ENCODE data around the gene LUZP2.

The LUZP2 gene

DNA sequence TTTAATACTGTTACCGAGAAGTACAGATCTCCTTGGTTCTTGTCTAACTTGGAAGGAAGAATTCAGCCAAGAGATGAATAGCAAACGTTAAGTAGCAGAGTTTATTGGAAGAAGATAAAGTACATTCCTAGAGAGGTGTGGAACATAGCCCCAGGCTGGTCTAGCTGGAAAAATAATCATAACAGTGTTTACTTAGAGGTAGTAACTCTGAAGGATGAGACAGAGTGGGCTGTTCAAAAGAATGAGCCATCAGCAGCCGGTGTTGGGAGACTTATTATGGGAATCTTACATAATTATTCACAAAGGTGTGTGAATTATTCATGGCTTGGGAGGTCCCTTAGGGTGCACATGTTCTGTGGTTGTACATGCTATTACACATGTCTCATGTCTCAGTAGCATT is 276.5 kb downstream of the LUZP2 start:
- H3K9me3 ChIP-seq (ENCODE audit: insufficient read depth, low read length), result no peaks in the 10 kb centered on the region
- H3K4me3 ChIP-seq (ENCODE audit: insufficient read depth, low read length, poor library complexity, severe bottlenecking), result no peak overlapping the region
- no peak overlapping the region for H3K9ac ChIP-seq (ENCODE audit: low read length)
- no peaks in the 10 kb centered on the region for H3K27me3 ChIP-seq (ENCODE audit: low read length)
- no peaks in the 10 kb centered on the region for H3K9me2 ChIP-seq (replicated peaks; ENCODE audit: insufficient read depth, low read length)
- H3K36me3 ChIP-seq (ENCODE audit: low read length), result no peaks in the 10 kb centered on the region
- no peak overlapping the region for H3K27ac ChIP-seq (ENCODE audit: low read depth, low read length)
- no peaks in the 10 kb centered on the region for H3K79me2 ChIP-seq (ENCODE audit: insufficient read depth, low read length)
- H4K20me1 ChIP-seq (ENCODE audit: low read depth, low read length), result no peaks in the 10 kb centered on the region
- no peak overlapping the region for H2AFZ ChIP-seq (ENCODE audit: low read depth, low read length, severe bottlenecking)
- H3F3A ChIP-seq (ENCODE audit: insufficient read depth), result no peaks in the 10 kb centered on the region
- H3K4me2 ChIP-seq (ENCODE audit: low read depth, low read length, poor library complexity, severe bottlenecking), result no peak overlapping the region
- TF ChIP-seq EZH2phosphoT487 (conservative IDR thresholded peaks at IDR 0.05; ENCODE audit: low read length), result no peak
- TF ChIP-seq, protein P1, sequence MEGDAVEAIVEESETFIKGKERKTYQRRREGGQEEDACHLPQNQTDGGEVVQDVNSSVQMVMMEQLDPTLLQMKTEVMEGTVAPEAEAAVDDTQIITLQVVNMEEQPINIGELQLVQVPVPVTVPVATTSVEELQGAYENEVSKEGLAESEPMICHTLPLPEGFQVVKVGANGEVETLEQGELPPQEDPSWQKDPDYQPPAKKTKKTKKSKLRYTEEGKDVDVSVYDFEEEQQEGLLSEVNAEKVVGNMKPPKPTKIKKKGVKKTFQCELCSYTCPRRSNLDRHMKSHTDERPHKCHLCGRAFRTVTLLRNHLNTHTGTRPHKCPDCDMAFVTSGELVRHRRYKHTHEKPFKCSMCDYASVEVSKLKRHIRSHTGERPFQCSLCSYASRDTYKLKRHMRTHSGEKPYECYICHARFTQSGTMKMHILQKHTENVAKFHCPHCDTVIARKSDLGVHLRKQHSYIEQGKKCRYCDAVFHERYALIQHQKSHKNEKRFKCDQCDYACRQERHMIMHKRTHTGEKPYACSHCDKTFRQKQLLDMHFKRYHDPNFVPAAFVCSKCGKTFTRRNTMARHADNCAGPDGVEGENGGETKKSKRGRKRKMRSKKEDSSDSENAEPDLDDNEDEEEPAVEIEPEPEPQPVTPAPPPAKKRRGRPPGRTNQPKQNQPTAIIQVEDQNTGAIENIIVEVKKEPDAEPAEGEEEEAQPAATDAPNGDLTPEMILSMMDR (IDR thresholded peaks at IDR 0.05; ENCODE audit: insufficient read depth, low read length, poor library complexity, severe bottlenecking), result no peak

DNA sequence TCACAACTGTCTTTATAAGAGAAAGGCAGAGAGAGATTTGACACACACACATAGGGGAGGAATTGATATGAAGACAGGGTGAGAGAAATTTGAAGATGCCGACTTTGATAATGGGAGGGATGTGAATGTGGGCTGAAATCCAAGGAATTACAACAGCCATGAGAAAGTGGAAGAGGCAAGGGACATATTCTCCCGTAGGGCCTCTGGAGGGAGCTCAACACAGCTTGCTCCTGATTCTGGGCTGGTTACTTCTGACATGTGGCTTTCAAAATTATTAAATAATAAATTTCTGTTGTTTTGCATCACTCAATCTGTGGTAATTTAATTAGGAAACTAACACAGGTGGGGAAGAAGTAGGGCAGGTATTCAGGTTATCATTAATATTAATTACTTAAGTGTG is 282.9 kb downstream of the LUZP2 start:
- Histone ChIP-seq H3K9me3 (ENCODE audit: insufficient read depth, low read length) (no peaks in the 10 kb centered on the region), H3K27me3 (ENCODE audit: low read length) (no peaks in the 10 kb centered on the region), H3F3A (ENCODE audit: insufficient read depth) (peaks cover 7% of the 10 kb centered on the region; the same call in 1 of the 2 replicates), H3K79me2 (ENCODE audit: insufficient read depth, low read length) (no peaks in the 10 kb centered on the region), H4K20me1 (ENCODE audit: low read depth, low read length) (no peaks in the 10 kb centered on the region), H3K36me3 (ENCODE audit: low read length) (no peaks in the 10 kb centered on the region), H2AFZ (ENCODE audit: low read depth, low read length, severe bottlenecking) (no peak overlapping the region), H3K9ac (ENCODE audit: low read length) (no peak overlapping the region), H3K4me2 (ENCODE audit: low read depth, low read length, poor library complexity, severe bottlenecking) (no peak overlapping the region), H3K9me2 (replicated peaks; ENCODE audit: insufficient read depth, low read length) (no peaks in the 10 kb centered on the region), H3K27ac (ENCODE audit: low read depth, low read length) (no peak overlapping the region), H3K4me3 (ENCODE audit: insufficient read depth, low read length, poor library complexity, severe bottlenecking) (no peak overlapping the region)
- TF ChIP-seq, protein P1 (IDR thresholded peaks at IDR 0.05; ENCODE audit: insufficient read depth, low read length, poor library complexity, severe bottlenecking), result no peak
- no peak for TF ChIP-seq EZH2phosphoT487 (conservative IDR thresholded peaks at IDR 0.05; ENCODE audit: low read length)

DNA sequence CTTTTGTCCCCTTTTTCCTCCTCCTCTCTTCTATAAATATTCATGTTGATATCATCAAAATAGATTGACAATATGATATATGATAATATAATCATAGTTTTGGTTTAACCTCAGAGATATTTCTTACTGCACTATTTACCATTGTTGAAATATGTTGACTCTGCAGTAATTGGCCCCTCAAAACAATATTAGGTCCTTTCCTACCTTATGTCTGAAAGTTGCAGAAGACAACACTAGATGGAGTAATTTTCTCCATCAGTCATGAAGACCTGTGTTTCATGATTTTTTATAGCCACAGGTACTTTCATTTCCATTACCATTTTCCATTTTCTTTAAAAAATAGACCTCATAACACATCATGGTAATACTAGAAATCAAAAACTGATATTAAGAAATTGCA is 284.4 kb downstream of the LUZP2 start:
- peak overlapping the region; percentile 58 for H2AFZ ChIP-seq (ENCODE audit: low read depth, low read length, severe bottlenecking)
- H3K36me3 ChIP-seq (ENCODE audit: low read length), result no peaks in the 10 kb centered on the region
- H3K4me3 ChIP-seq (ENCODE audit: insufficient read depth, low read length, poor library complexity, severe bottlenecking), result no peak overlapping the region
- H3K27me3 ChIP-seq (ENCODE audit: low read length), result no peaks in the 10 kb centered on the region
- H3K9me2 ChIP-seq (replicated peaks; ENCODE audit: insufficient read depth, low read length), result no peaks in the 10 kb centered on the region
- H3K79me2 ChIP-seq (ENCODE audit: insufficient read depth, low read length), result no peaks in the 10 kb centered on the region
- H3K27ac ChIP-seq (ENCODE audit: low read depth, low read length), result peak overlapping the region; percentile 59; the same call in 1 of the 2 replicates
- H3K9me3 ChIP-seq (ENCODE audit: insufficient read depth, low read length), result no peaks in the 10 kb centered on the region
- H4K20me1 ChIP-seq (ENCODE audit: low read depth, low read length), result no peaks in the 10 kb centered on the region
- TF ChIP-seq EZH2phosphoT487 (conservative IDR thresholded peaks at IDR 0.05; ENCODE audit: low read length), result no peak
- TF ChIP-seq, protein P1 (IDR thresholded peaks at IDR 0.05; ENCODE audit: insufficient read depth, low read length, poor library complexity, severe bottlenecking), result peak; percentile 33
- H3F3A ChIP-seq (ENCODE audit: insufficient read depth), result peaks cover 7% of the 10 kb centered on the region; the same call in 1 of the 2 replicates
- H3K4me2 ChIP-seq (ENCODE audit: low read depth, low read length, poor library complexity, severe bottlenecking), result peak overlapping the region; percentile 30
- H3K9ac ChIP-seq (ENCODE audit: low read length), result no peak overlapping the region
